HepG2 (cell line): ENCODE data around the gene TGM1. TPM values are rescaled to one million over a fixed set of nuclear protein-coding genes. Genes with fewer than 3 reads are reported as not detected.

Experiments
- AFF4 ChIP-seq: sonication (generic); formaldehyde crosslinking; IDR thresholded peaks from 2 replicates; pipeline ENCODE4 v1.4.0; 2020; ENCODE audit warnings: missing genetic modification reagents
- ARNTL ChIP-seq: sonication (generic); formaldehyde crosslinking; IDR thresholded peaks from 2 replicates; pipeline ENCODE4 v1.4.0; 2020; ENCODE audit warnings: mild to moderate bottlenecking, missing genetic modification reagents
- CHD4 ChIP-seq: fragments of 200-600 bp; sonication (generic); IDR thresholded peaks from 2 replicates; pipeline ENCODE4 v1.7.0; 2017; ENCODE audit warnings: mild to moderate bottlenecking, low read length, borderline replicate concordance
- EEA1 ChIP-seq: sonication (generic); formaldehyde crosslinking; IDR thresholded peaks from 2 replicates; pipeline ENCODE4 v1.5.1; 2020; ENCODE audit warnings: mild to moderate bottlenecking, missing genetic modification reagents, borderline replicate concordance
- ESRRA ChIP-seq: sonication (generic); formaldehyde crosslinking; IDR thresholded peaks from 2 replicates; pipeline ENCODE4 v1.5.1; 2020; ENCODE audit warnings: mild to moderate bottlenecking, low read depth, missing genetic modification reagents
- IKZF1 ChIP-seq: fragments of 450-650 bp; IDR thresholded peaks from 2 replicates; pipeline ENCODE4 v1.7.1; 2016
- KAT2B ChIP-seq: fragments of 150-350 bp; IDR thresholded peaks from 2 replicates; pipeline ENCODE4 v1.6.1; 2014; ENCODE audit warnings: low read depth, low read length, borderline replicate concordance
- MAFG ChIP-seq: sonication (generic); formaldehyde crosslinking; IDR thresholded peaks from 2 replicates; pipeline ENCODE4 v1.5.1; 2020; ENCODE audit warnings: mild to moderate bottlenecking, missing genetic modification reagents
- MXI1 ChIP-seq: IDR thresholded peaks from 3 replicates; pipeline ENCODE4 v1.6.1; 2012; ENCODE audit warnings: low read depth, low read length, inconsistent platforms, borderline replicate concordance
- NBN ChIP-seq: fragments of 450-650 bp; conservative IDR thresholded peaks from 2 replicates; pipeline ENCODE4 v1.6.1; 2017
- NFATC3 ChIP-seq: sonication (generic); formaldehyde crosslinking; IDR thresholded peaks from 2 replicates; pipeline ENCODE4 v1.5.1; 2020; ENCODE audit warnings: mild to moderate bottlenecking, missing genetic modification reagents
- NR0B2 ChIP-seq: sonication (generic); formaldehyde crosslinking; IDR thresholded peaks from 2 replicates; pipeline ENCODE4 v1.4.0; 2020; ENCODE audit warnings: mild to moderate bottlenecking, missing genetic modification reagents
- NRL ChIP-seq: sonication (generic); formaldehyde crosslinking; IDR thresholded peaks from 2 replicates; pipeline ENCODE4 v1.5.0; 2020; ENCODE audit warnings: missing genetic modification reagents, mild to moderate bottlenecking, moderate library complexity, borderline replicate concordance
- RBM39 ChIP-seq: fragments of 200-400 bp; formaldehyde crosslinking; IDR thresholded peaks from one replicate; pipeline ENCODE4 v1.6.1; 2018; ENCODE audit warnings: antibody characterized with exemption, mild to moderate bottlenecking, low read depth, low read length; ENCODE audit not compliant: poor library complexity, severe bottlenecking
- RCOR2 ChIP-seq: IDR thresholded peaks from 2 replicates; pipeline ENCODE4 v1.6.1; 2016; ENCODE audit warnings: missing biosample characterization, missing genetic modification reagents
- RXRB ChIP-seq: IDR thresholded peaks from 2 replicates; pipeline ENCODE4 v1.6.1; 2016; ENCODE audit warnings: borderline replicate concordance, missing genetic modification reagents, missing compliant biosample characterization
- SALL1 ChIP-seq: sonication (generic); formaldehyde crosslinking; IDR thresholded peaks from 2 replicates; pipeline ENCODE4 v1.8.0; 2022; ENCODE audit warnings: mild to moderate bottlenecking, missing genetic modification reagents
- TBL1XR1 ChIP-seq: fragments of 150-350 bp; IDR thresholded peaks from 2 replicates; pipeline ENCODE4 v1.6.1; 2014; ENCODE audit warnings: borderline replicate concordance, low read length; ENCODE audit not compliant: partially characterized antibody
- TEAD3 ChIP-seq: optimal IDR thresholded peaks from 2 replicates; pipeline ENCODE3; 2016; ENCODE audit warnings: borderline replicate concordance
- TRIM22 ChIP-seq: fragments of 450-650 bp; IDR thresholded peaks from 2 replicates; pipeline ENCODE4 v1.6.1; 2017
- ZC3H13 ChIP-seq: sonication (generic); formaldehyde crosslinking; IDR thresholded peaks from 2 replicates; pipeline ENCODE4 v1.8.1; 2023; ENCODE audit warnings: mild to moderate bottlenecking, missing genetic modification reagents, moderate library complexity
- ZNF3 ChIP-seq: IDR thresholded peaks from 2 replicates; pipeline ENCODE4 v1.7.0; 2017; ENCODE audit warnings: inconsistent platforms
- ZNF597 ChIP-seq: sonication (generic); formaldehyde crosslinking; IDR thresholded peaks from 2 replicates; pipeline ENCODE4 v1.5.0; 2020; ENCODE audit warnings: missing genetic modification reagents
- ZSCAN25 ChIP-seq: sonication (generic); formaldehyde crosslinking; IDR thresholded peaks from 2 replicates; pipeline ENCODE4 v1.8.0; 2022; ENCODE audit warnings: mild to moderate bottlenecking, missing genetic modification reagents
- polyA plus RNA-seq, 8 experiments: library from polyadenylated mRNA; depleted of rRNA in 3 of 8; stranded (reverse) in 7 of 8; unstranded in 1 of 8; fragments of >200 nt; fragmentation: Illumina TruSeq in 4 of 8; extraction: Trizol in 4 of 8; gene quantifications; 2 replicates each; pipeline versions ENCODE4 v1.2.1 to v1.2.3, GENCODE V29; 2011 to 2016; ENCODE audit warnings: low read depth in 4 of 8, missing spikeins in 1 of 8, mixed read lengths in 1 of 8; ENCODE audit not compliant: insufficient read depth in 1 of 8
- total RNA-seq, 5 experiments: library from RNA; depleted of rRNA; stranded (reverse); fragments of >200 nt; fragmentation: Illumina TruSeq; extraction: Trizol; gene quantifications; 2 replicates each; pipeline ENCODE4 v1.2.3, GENCODE V29; 2016; ENCODE audit warnings: low read depth in 1 of 5

TGM1 gene
- total and polyA plus RNA-seq, 2 of the 13 experiments (the other 11 are each of a cell fraction or from before 2014, with no cell fraction given), result 3.2 to 10.6 TPM

DNA sequence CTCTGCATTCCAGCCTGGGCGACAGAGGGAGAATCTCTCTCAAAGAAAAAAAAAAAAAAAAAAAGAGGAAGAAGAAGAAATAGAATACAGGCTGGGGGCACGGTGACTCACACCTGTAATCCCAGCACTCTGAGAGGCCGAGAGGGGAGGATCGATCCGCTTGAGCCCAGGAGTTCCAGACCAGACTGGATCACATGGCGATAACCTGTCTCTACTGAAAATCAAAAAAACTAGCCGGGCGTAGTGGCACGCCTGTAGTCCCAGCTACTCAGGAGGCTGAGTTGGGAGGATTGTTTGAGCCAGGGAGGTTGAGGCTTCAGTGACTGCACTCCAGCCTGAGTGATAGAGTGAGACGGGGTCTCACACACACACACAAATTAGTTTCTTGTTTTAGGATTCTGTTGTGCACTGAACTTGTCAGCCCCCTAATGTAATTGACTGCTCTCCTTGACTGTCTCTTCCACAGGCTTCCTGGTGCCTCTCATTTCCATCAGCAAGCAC, 19.6 kb downstream of the TGM1 start (continued):
- 0 out of 2 replicates have a peak, but pooled peaks have one; percentile 11 for TF ChIP-seq AFF4 (CRISPR knock-in tag)
- no peak for TF ChIP-seq ESRRA
- TF ChIP-seq TBL1XR1, result no peak
- 0 out of 2 replicates have a peak, but pooled peaks have one; percentile 41 for TF ChIP-seq RCOR2 (CRISPR knock-in tag)
- peak; percentile 67; the same call in 1 of the 3 replicates for TF ChIP-seq MXI1
- TF ChIP-seq IKZF1, result no peak
- TF ChIP-seq NBN, result no peak
- TF ChIP-seq ZC3H13 (CRISPR knock-in tag), result no peak
- no peak for TF ChIP-seq KAT2B
- TF ChIP-seq ZSCAN25 (CRISPR knock-in tag), result no peak
- peak; percentile 71; the same call in 1 of the 2 replicates for TF ChIP-seq ZNF597 (CRISPR knock-in tag)
- TF ChIP-seq ZNF3 (CRISPR knock-in tag), result no peak
- TF ChIP-seq SALL1, result peak; percentile 45; the same call in 1 of the 2 replicates
- TF ChIP-seq CHD4, result no peak
- 0 out of 2 replicates have a peak, but pooled peaks have one; percentile 51 for TF ChIP-seq NR0B2
- TF ChIP-seq TRIM22, result no peak
- TF ChIP-seq RXRB (CRISPR knock-in tag), result no peak
- TF ChIP-seq ARNTL (CRISPR knock-in tag), result no peak
- TF ChIP-seq TEAD3 (CRISPR knock-in tag), result peak; percentile 36
- no peak for TF ChIP-seq MAFG (CRISPR knock-in tag)
- TF ChIP-seq EEA1, result no peak
- TF ChIP-seq NFATC3 (CRISPR knock-in tag), result no peak
- TF ChIP-seq NRL, result no peak
- no peak for TF ChIP-seq RBM39
